Mesothelial cell of epicardium (in vitro differentiated cells): ENCODE data around the gene UBE2J1. TPM values are rescaled to one million over a fixed set of nuclear protein-coding genes. Genes with fewer than 3 reads are reported as not detected.

ENCODE experiments used
- DNase-seq, 2 experiments: peaks; one replicate each; pipeline ENCODE4 v3.0.0; 2021; ENCODE audit warnings: low spot score in 2 of 2; ENCODE audit not compliant: unreplicated experiment in 2 of 2
- H3K27ac Mint-ChIP-seq: 2 replicates; pipeline ENCODE4 v1.8.0; 2021; ENCODE audit warnings: mixed read lengths
- H3K27me3 Mint-ChIP-seq: 2 replicates; pipeline ENCODE4 v1.8.0; 2021; ENCODE audit warnings: low read depth, mixed read lengths
- H3K36me3 Mint-ChIP-seq: 2 replicates; pipeline ENCODE4 v1.8.0; 2021; ENCODE audit warnings: mixed read lengths
- H3K4me1 Mint-ChIP-seq: 2 replicates; pipeline ENCODE4 v1.8.0; 2021; ENCODE audit warnings: mixed read lengths
- H3K4me3 Mint-ChIP-seq: 2 replicates; pipeline ENCODE4 v1.8.0; 2021; ENCODE audit warnings: mild to moderate bottlenecking, moderate library complexity, mixed read lengths
- H3K9me3 Mint-ChIP-seq: 2 replicates; pipeline ENCODE4 v1.8.0; 2021; ENCODE audit warnings: mixed read lengths
- total RNA-seq: library from RNA; stranded (reverse); gene quantifications from 3 replicates; pipeline ENCODE4 v1.2.1, GENCODE V29; 2021
- TF ChIP-seq, protein P1 (sequence below): fragments of 200-600 bp; sonication (generic); IDR thresholded peaks from one replicate; pipeline ENCODE4 v1.5.0; 2021; ENCODE audit warnings: antibody characterized with exemption; ENCODE audit not compliant: unreplicated experiment

Gene UBE2J1
- total RNA-seq, 1 donor from 2014 or later = 32.2 TPM

DNA sequence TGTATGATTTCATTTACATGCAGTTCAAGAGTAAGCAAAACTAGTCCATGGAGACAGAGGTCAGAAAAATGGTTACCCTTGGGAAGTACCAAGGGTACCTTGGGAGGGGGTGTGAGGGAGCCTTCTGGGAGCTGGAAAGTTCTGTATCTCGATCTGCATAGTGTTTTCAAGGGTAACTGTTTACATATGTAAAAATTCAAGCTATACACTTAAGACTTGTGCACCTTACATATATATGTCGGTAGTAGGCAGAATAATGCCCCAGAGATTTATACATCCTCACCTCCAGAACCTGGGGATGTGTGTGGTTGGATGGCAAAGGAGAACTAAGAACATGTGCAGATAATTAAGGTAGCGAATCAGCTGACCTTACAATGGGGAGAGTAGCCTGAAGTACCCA is 68.4 kb downstream of the UBE2J1 start:
- no peaks in the 10 kb centered on the region for H3K4me1 Mint-ChIP-seq
- no peaks in the 10 kb centered on the region for H3K36me3 Mint-ChIP-seq
- TF ChIP-seq, protein P1, sequence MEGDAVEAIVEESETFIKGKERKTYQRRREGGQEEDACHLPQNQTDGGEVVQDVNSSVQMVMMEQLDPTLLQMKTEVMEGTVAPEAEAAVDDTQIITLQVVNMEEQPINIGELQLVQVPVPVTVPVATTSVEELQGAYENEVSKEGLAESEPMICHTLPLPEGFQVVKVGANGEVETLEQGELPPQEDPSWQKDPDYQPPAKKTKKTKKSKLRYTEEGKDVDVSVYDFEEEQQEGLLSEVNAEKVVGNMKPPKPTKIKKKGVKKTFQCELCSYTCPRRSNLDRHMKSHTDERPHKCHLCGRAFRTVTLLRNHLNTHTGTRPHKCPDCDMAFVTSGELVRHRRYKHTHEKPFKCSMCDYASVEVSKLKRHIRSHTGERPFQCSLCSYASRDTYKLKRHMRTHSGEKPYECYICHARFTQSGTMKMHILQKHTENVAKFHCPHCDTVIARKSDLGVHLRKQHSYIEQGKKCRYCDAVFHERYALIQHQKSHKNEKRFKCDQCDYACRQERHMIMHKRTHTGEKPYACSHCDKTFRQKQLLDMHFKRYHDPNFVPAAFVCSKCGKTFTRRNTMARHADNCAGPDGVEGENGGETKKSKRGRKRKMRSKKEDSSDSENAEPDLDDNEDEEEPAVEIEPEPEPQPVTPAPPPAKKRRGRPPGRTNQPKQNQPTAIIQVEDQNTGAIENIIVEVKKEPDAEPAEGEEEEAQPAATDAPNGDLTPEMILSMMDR = no peak
- no peaks in the 10 kb centered on the region for H3K27me3 Mint-ChIP-seq
- H3K27ac Mint-ChIP-seq = no peak overlapping the region
- H3K9me3 Mint-ChIP-seq = no peaks in the 10 kb centered on the region
- H3K4me3 Mint-ChIP-seq = no peak overlapping the region
- no peak for DNase-seq

DNA sequence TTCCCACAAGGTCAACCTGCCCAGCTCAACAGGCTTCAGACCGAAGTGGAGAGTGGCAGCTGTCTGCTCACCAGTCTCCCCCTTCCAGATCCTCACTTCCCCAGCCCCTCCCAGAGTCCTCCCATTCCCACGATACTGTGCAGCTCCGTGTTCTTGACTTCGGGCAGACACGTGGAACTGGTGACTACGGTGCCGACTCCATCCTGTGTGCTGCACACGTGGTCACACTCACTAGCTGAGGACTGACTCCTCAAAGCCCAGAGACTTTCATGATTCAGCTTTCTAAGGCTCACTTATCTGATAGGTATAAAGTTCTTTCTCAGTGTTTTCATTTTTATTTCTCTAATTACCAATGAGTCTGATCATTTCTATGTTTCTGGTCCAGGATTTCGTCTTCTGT is 69.8 kb downstream of the UBE2J1 start:
- Mint-ChIP-seq H3K36me3 (no peaks in the 10 kb centered on the region), H3K4me3 (no peak overlapping the region), H3K9me3 (no peaks in the 10 kb centered on the region), H3K27me3 (no peaks in the 10 kb centered on the region), H3K4me1 (no peaks in the 10 kb centered on the region), H3K27ac (no peak overlapping the region)
- DNase-seq = no peak
- TF ChIP-seq, protein P1 = no peak

DNA sequence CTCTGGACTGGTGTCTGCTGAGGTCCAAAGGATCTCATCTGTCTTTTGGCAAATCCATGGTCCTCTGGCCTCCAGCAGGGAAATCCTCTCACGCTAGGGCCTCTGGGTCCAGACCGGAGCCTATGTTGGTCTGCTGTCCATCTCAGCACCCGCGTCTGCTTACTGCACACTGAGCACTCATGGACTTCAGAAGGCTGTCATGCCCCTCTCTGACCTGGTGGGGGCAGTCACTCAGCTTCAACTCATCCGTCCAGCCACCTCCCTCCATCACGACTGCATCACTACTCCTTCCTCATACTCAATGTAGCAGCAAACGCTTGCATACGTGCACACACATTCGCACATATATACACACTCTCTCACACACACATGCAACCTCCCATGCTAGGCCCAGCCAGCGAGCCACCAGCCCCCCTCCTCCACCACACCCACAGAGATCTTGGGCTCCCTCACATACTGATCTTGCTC is 70.7 kb downstream of the UBE2J1 start:
- Mint-ChIP-seq H3K27ac (no peak overlapping the region), H3K4me1 (no peaks in the 10 kb centered on the region), H3K4me3 (no peak overlapping the region), H3K36me3 (no peaks in the 10 kb centered on the region), H3K27me3 (no peaks in the 10 kb centered on the region), H3K9me3 (no peaks in the 10 kb centered on the region)
- TF ChIP-seq, protein P1 = no peak
- DNase-seq = no peak

DNA sequence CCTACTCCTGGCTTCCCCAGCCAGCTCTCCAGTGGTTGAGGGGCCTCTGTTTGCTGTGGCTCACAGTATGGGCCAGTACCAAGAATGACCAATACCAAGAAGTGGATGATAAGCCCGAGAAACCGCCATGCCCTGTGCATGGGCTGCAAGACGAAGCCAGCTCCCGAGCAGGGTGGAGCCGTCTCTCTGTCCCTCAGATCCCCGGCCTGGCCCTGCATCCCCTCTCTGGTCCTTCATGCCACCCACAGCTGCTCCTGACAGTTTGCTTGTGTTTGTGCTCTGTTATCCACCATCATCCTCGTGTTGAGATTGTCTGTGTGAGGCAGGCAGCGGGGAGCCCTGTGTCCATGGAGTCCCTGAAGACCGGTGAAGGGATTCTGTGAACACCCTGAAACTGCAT is 73.6 kb downstream of the UBE2J1 start:
- H3K27ac Mint-ChIP-seq = no peak overlapping the region
- H3K36me3 Mint-ChIP-seq = no peaks in the 10 kb centered on the region
- no peaks in the 10 kb centered on the region for H3K27me3 Mint-ChIP-seq
- no peak for DNase-seq
- H3K4me3 Mint-ChIP-seq = no peak overlapping the region
- TF ChIP-seq, protein P1 = no peak
- H3K4me1 Mint-ChIP-seq = peaks cover 2% of the 10 kb centered on the region
- no peaks in the 10 kb centered on the region for H3K9me3 Mint-ChIP-seq

Other genes with a start within 250 kb of the UBE2J1 start
- gene SRSF12, start 234.7 kb downstream of the UBE2J1 start, total RNA-seq = 11.5 to 14.7 TPM (median 12.4 TPM) in 3 replicates
- gene PM20D2, start 206.7 kb downstream of the UBE2J1 start, total RNA-seq = 13.0 to 13.8 TPM (median 13.7 TPM) in 3 replicates
- not detected in 3 replicates for gene GABRR1, start 135.4 kb downstream of the UBE2J1 start, total RNA-seq
- gene GABRR2, start 37.4 kb downstream of the UBE2J1 start, total RNA-seq = 0.75 to 1.3 TPM (median 0.87 TPM) in 3 replicates
- gene RRAGD, start 59.6 kb upstream of the UBE2J1 start, total RNA-seq = 5.6 to 6.9 TPM (median 5.6 TPM) in 3 replicates
- 41.0 to 44.9 TPM (median 43.5 TPM) in 3 replicates for gene ANKRD6, start 80.4 kb upstream of the UBE2J1 start, total RNA-seq